A673 (cell line): ENCODE measurements around the gene ROPN1.
"Not testable (repeated sequence)": the region's sequence is repeated elsewhere in the genome, so short reads cannot be mapped to it uniquely, and the experiment has no call there.

Experiments used
- CTCF ChIP-seq: fragments of 300-800, 200-600 bp; sonication (generic); conservative IDR thresholded peaks from 2 replicates; pipeline ENCODE4 v1.5.1; 2017; ENCODE audit warnings: low read depth, mild to moderate bottlenecking, antibody characterized with exemption, low read length, moderate library complexity, mixed read lengths
- EZH2 ChIP-seq: fragments of 200-600 bp; sonication (generic); IDR thresholded peaks from 2 replicates; pipeline ENCODE4 v1.6.1; 2017; ENCODE audit warnings: borderline replicate concordance, low read depth, mild to moderate bottlenecking, mixed read lengths, antibody characterized with exemption, low read length; ENCODE audit not compliant: poor library complexity, severe bottlenecking

GRCh38 chr3:123964793-123965192 is 27.1 kb downstream of the ROPN1 start:
- TF ChIP-seq CTCF, EZH2: not testable (repeated sequence)
